Endothelial cell of umbilical vein (primary cell): Measurements from ENCODE around the gene PAK4. TPM values are rescaled to one million over a fixed set of nuclear protein-coding genes. Genes with fewer than 3 reads are reported as not detected.

Source experiments
- BruUV-seq: library from RNA; stranded (reverse); fragments of 400-500 nt; replicated peaks from 2 replicates; lab custom pipeline; 2021; lab: Mats Ljungman, UMichigan
- CTCF ChIA-PET: fragments of 300-600, 350-600 bp; sonication (Branson Sonifier 250); formaldehyde crosslinking; loops from one replicate; lab custom pipeline; 2021; ENCODE audit warnings: antibody characterized with exemption, inconsistent platforms; lab: Charles Lee
- POLR2A ChIA-PET: fragments of 300-600, 350-600 bp; sonication (Branson Sonifier 250); formaldehyde crosslinking; loops from one replicate; lab custom pipeline; 2021; ENCODE audit warnings: antibody characterized with exemption, inconsistent platforms; lab: Charles Lee
- DNase-seq: peaks from one replicate; pipeline ENCODE4 v3.0.0-alpha.2; 2011; ENCODE audit warnings: low read depth, low spot score
- FAIRE-seq: peaks from 2 replicates; lab custom pipeline; 2011; peaks lifted over from hg19 to GRCh38; lab: Jason Lieb, UNC
- H2AFZ ChIP-seq: 2 replicates; pipeline ENCODE4 v1.6.0; 2012; ENCODE audit warnings: low read depth, low read length, control low read depth, inconsistent platforms
- H3K27ac ChIP-seq: 2 replicates; pipeline ENCODE4 v1.5.1; 2011; ENCODE audit warnings: low read depth, mild to moderate bottlenecking, control low read depth, low read length, moderate library complexity; ENCODE audit not compliant: insufficient read depth
- H3K27me3 ChIP-seq, 2 experiments: 2 replicates each; pipeline versions ENCODE4 v1.6.0 to v1.6.1; 2011; ENCODE audit warnings: low read length in 2 of 2, mixed read lengths in 1 of 2; ENCODE audit not compliant: control insufficient read depth in 2 of 2, insufficient read depth in 2 of 2
- H3K36me3 ChIP-seq, 2 experiments: 2 replicates in 1 of 2; 3 replicates in 1 of 2; pipeline ENCODE4 v1.5.1; 2011; ENCODE audit warnings: low read length in 2 of 2, mild to moderate bottlenecking in 1 of 2, moderate library complexity in 1 of 2; ENCODE audit not compliant: control insufficient read depth in 2 of 2, insufficient read depth in 2 of 2; ENCODE audit errors: extremely low read depth in 1 of 2
- H3K4me1 ChIP-seq: 3 replicates; pipeline ENCODE4 v1.5.1; 2011; ENCODE audit warnings: mild to moderate bottlenecking, low read length; ENCODE audit not compliant: control insufficient read depth, insufficient read depth; ENCODE audit errors: extremely low read depth
- H3K4me2 ChIP-seq: 2 replicates; pipeline ENCODE4 v1.6.1; 2011; ENCODE audit warnings: low read length, control low read depth, mixed read lengths; ENCODE audit not compliant: insufficient read depth
- H3K4me3 ChIP-seq, 3 experiments: fragments of 200-600 bp in 1 of 3; sonication (generic), shearing (Covaris generic) in 1 of 3; replicated peaks in 1 of 3; 2 replicates each; pipeline ENCODE4 v1.5.1; 2011 to 2016; ENCODE audit warnings: control low read depth in 3 of 3, low read length in 3 of 3, mild to moderate bottlenecking in 2 of 3, inconsistent platforms in 1 of 3, low read depth in 1 of 3, moderate library complexity in 1 of 3; ENCODE audit not compliant: insufficient read depth in 1 of 3
- H3K79me2 ChIP-seq: 2 replicates; pipeline ENCODE4 v1.6.0; 2012; ENCODE audit warnings: low read length, inconsistent platforms; ENCODE audit not compliant: control insufficient read depth, insufficient read depth
- H3K9ac ChIP-seq: replicated peaks from 2 replicates; pipeline ENCODE3; 2011; ENCODE audit warnings: low read length, control low read depth; ENCODE audit not compliant: insufficient read depth; ENCODE audit errors: extremely low read depth
- H3K9me1 ChIP-seq: replicated peaks from 3 replicates; pipeline ENCODE4 v1.6.0; 2011; ENCODE audit warnings: mild to moderate bottlenecking, low read length; ENCODE audit not compliant: control insufficient read depth, insufficient read depth; ENCODE audit errors: extremely low read depth
- H3K9me3 ChIP-seq: replicated peaks from 2 replicates; pipeline ENCODE4 v1.5.1; 2012; ENCODE audit warnings: low read length, inconsistent platforms; ENCODE audit not compliant: control insufficient read depth, insufficient read depth
- H4K20me1 ChIP-seq: replicated peaks from 2 replicates; pipeline ENCODE3; 2011; ENCODE audit warnings: mild to moderate bottlenecking, low read length; ENCODE audit not compliant: control insufficient read depth, insufficient read depth; ENCODE audit errors: extremely low read depth
- CTCF ChIP-seq, 2 donors: IDR thresholded peaks; 1 replicate in 1 of 2; 2 replicates in 1 of 2; pipeline ENCODE4 v1.5.1; 2011; ENCODE audit warnings: low read length in 2 of 2, mild to moderate bottlenecking in 2 of 2, moderate library complexity in 2 of 2, control low read depth in 1 of 2, inconsistent platforms in 1 of 2, low read depth in 1 of 2; ENCODE audit not compliant: insufficient read depth in 1 of 2; ENCODE audit errors: extremely low read depth in 1 of 2
- EZH2 ChIP-seq: IDR thresholded peaks from 2 replicates; pipeline ENCODE4 v1.6.1; 2012; ENCODE audit warnings: borderline replicate concordance, low read depth, mild to moderate bottlenecking, moderate library complexity, low read length, inconsistent platforms; ENCODE audit not compliant: severe bottlenecking
- FOS ChIP-seq: IDR thresholded peaks from 2 replicates; pipeline ENCODE4 v1.6.1; 2011; ENCODE audit warnings: mild to moderate bottlenecking, low read length, moderate library complexity, borderline replicate concordance; ENCODE audit not compliant: insufficient read depth
- GATA2 ChIP-seq: IDR thresholded peaks from 2 replicates; pipeline ENCODE4 v1.7.0; 2011; ENCODE audit warnings: low read depth, mild to moderate bottlenecking, moderate library complexity, mixed read lengths, low read length; ENCODE audit not compliant: insufficient read length, insufficient read depth
- JUN ChIP-seq: IDR thresholded peaks from 2 replicates; pipeline ENCODE4 v1.6.1; 2011; ENCODE audit warnings: borderline replicate concordance, low read depth; ENCODE audit not compliant: insufficient read length, insufficient read depth
- MYC ChIP-seq: IDR thresholded peaks from one replicate; pipeline ENCODE4 v1.6.1; 2011; ENCODE audit warnings: mild to moderate bottlenecking, low read depth, low read length
- POLR2A ChIP-seq: IDR thresholded peaks from 2 replicates; pipeline ENCODE4 v1.6.1; 2012; ENCODE audit warnings: low read depth, mild to moderate bottlenecking, control low read depth, low read length
- POLR2AphosphoS5 ChIP-seq: IDR thresholded peaks from 2 replicates; pipeline ENCODE4 v1.6.1; 2012; ENCODE audit warnings: low read depth, mild to moderate bottlenecking, control low read depth, low read length, moderate library complexity; ENCODE audit not compliant: insufficient read depth
- dilution Hi-C: fragments of 300-500 bp; cut with MboI; formaldehyde crosslinking; loops from one replicate; pipeline ENCODE4 v1.15.0; 2019; ENCODE audit warnings: low sequenced_read_pairs; ENCODE audit not compliant: extremely low pct_ligation_motif_present
- intact Hi-C: fragments of 100-400 bp; cut with micrococcal nuclease; formaldehyde crosslinking; loops from one replicate; pipeline ENCODE4 v1.10.0; 2022
- polyA plus RNA-seq, 4 experiments: library from polyadenylated mRNA; depleted of rRNA in 3 of 4; stranded (reverse) in 3 of 4; unstranded in 1 of 4; fragments of >200 nt; gene quantifications; 2 replicates each; pipeline versions ENCODE4 v1.2.1 to v1.2.3, GENCODE V29; 2011 to 2012; ENCODE audit warnings: missing spikeins in 1 of 4
- total RNA-seq: library from RNA; stranded (reverse); gene quantifications from 2 replicates; pipeline ENCODE4 v1.2.3, GENCODE V29; 2021
- TF ChIP-seq, protein P1 (sequence below): IDR thresholded peaks from 2 replicates; pipeline ENCODE4 v1.6.1; 2011; ENCODE audit not compliant: insufficient read depth, insufficient read length

The PAK4 gene
- total and polyA plus RNA-seq, 2 donors (not counting 3 experiments of a cell fraction or from before 2014, with no cell fraction given): 39.8 to 55.4 TPM

DNA sequence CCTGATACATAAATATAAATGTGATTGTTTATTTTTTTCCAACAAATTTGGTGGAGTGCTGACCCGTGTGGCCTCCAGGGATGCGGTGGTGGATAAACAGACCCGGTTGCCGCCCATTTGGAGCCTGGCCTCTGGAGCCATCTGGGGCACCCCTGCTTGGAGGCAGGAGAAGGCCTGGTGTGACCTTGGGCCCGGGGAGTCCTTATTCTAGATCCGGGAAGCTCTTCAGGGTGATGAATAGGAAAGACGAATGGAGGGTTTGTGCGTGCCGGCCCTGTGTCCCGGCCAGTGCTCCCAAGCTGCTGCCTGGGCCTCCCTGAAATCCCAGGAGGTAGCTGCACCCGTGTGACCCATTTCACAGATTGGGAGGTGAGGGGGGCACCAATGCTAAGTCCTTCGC, 11.5 kb downstream of the PAK4 start:
- Histone ChIP-seq H3K27ac (no peak overlapping the region), H3K4me1 (peaks cover 5% of the 10 kb centered on the region), H4K20me1 (no peaks in the 10 kb centered on the region), H3K4me2 (no peak overlapping the region), H3K9me3 (no peaks in the 10 kb centered on the region), H3K27me3 (no peaks in the 10 kb centered on the region), H3K36me3 (no peaks in the 10 kb centered on the region), H3K9ac (no peak overlapping the region), H2AFZ (no peak overlapping the region), H3K79me2 (peaks cover 82% of the 10 kb centered on the region), H3K4me3 (no peak overlapping the region), H3K9me1 (no peaks in the 10 kb centered on the region)
- FAIRE-seq (no peak), DNase-seq (no peak)
- no peak for TF ChIP-seq JUN
- TF ChIP-seq POLR2A: no peak
- no peak for TF ChIP-seq GATA2
- no peak for TF ChIP-seq EZH2
- no peak for TF ChIP-seq CTCF (IDR thresholded peaks at IDR 0.05; ENCODE audit: extremely low read depth in 1 of 2, insufficient read depth in 1 of 2, low read depth in 1 of 2, low read length in 2 of 2)
- no peak for TF ChIP-seq POLR2AphosphoS5
- no peak for TF ChIP-seq FOS
- TF ChIP-seq, protein P1, sequence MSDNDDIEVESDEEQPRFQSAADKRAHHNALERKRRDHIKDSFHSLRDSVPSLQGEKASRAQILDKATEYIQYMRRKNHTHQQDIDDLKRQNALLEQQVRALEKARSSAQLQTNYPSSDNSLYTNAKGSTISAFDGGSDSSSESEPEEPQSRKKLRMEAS: no peak
- TF ChIP-seq MYC: no peak
- POLR2A ChIA-PET: no interaction called here
- CTCF ChIA-PET: no interaction called here
- intact Hi-C loops (no loop called here), dilution Hi-C loops (no loop called here)
- BruUV-seq: no TSS peak
